Type B pancreatic cell (in vitro differentiated cells): ENCODE measurements around the gene KLK8. TPM values are rescaled to one million over a fixed set of nuclear protein-coding genes. Genes with fewer than 3 reads are reported as not detected.

Source experiments
- DNase-seq: peaks from one replicate; pipeline ENCODE4 v3.0.0; 2021; ENCODE audit warnings: mixed read lengths; ENCODE audit not compliant: unreplicated experiment; ENCODE audit errors: extremely low spot score
- H3K27ac Mint-ChIP-seq: 2 replicates; pipeline ENCODE4 v1.8.0; 2021; ENCODE audit warnings: mild to moderate bottlenecking, mixed read lengths
- H3K27me3 Mint-ChIP-seq: 2 replicates; pipeline ENCODE4 v1.8.0; 2021; ENCODE audit warnings: mixed read lengths
- H3K36me3 Mint-ChIP-seq: 2 replicates; pipeline ENCODE4 v1.8.0; 2021; ENCODE audit warnings: mixed read lengths
- H3K4me1 Mint-ChIP-seq: one replicate; pipeline ENCODE4 v1.8.0; 2021; ENCODE audit warnings: mixed read lengths; ENCODE audit not compliant: unreplicated experiment
- H3K4me3 Mint-ChIP-seq: 2 replicates; pipeline ENCODE4 v1.8.0; 2021; ENCODE audit warnings: mild to moderate bottlenecking, mixed read lengths
- H3K9me3 Mint-ChIP-seq: 2 replicates; pipeline ENCODE4 v1.8.0; 2021; ENCODE audit warnings: mixed read lengths
- CTCF ChIP-seq: fragments of 200-600 bp; sonication (generic); conservative IDR thresholded peaks from 2 replicates; pipeline ENCODE4 v1.5.0; 2021; ENCODE audit warnings: antibody characterized with exemption, mild to moderate bottlenecking
- total RNA-seq: library from RNA; stranded (reverse); gene quantifications from 2 replicates; pipeline ENCODE4 v1.2.1, GENCODE V29; 2021; ENCODE audit warnings: low replicate concordance

Gene KLK8
- total RNA-seq, 1 donor from 2014 or later: 2.6 TPM

- no peaks in the 10 kb centered on the region for H3K36me3 Mint-ChIP-seq
- TF ChIP-seq CTCF: no peak
- no peaks in the 10 kb centered on the region for H3K9me3 Mint-ChIP-seq
- no peak overlapping the region for H3K4me3 Mint-ChIP-seq
- H3K4me1 Mint-ChIP-seq: no peaks in the 10 kb centered on the region
- H3K27me3 Mint-ChIP-seq: peaks cover 69% of the 10 kb centered on the region
- no peak overlapping the region for H3K27ac Mint-ChIP-seq
- no peak for DNase-seq
These were observed 11.3 kb upstream of the KLK8 start for GRCh38 chr19:51012661-51013190.

GRCh38 chr19:51010066-51010795, 8.8 kb upstream of the KLK8 start:
- Mint-ChIP-seq H3K27me3 (peaks cover 62% of the 10 kb centered on the region), H3K4me1 (no peaks in the 10 kb centered on the region), H3K36me3 (no peaks in the 10 kb centered on the region), H3K9me3 (no peaks in the 10 kb centered on the region), H3K4me3 (no peak overlapping the region), H3K27ac (peak overlapping the region; percentile 60)
- DNase-seq: no peak
- TF ChIP-seq CTCF: no peak

GRCh38 chr19:51009061-51009891, 7.9 kb upstream of the KLK8 start:
- Mint-ChIP-seq H3K4me1 (no peaks in the 10 kb centered on the region), H3K9me3 (no peaks in the 10 kb centered on the region), H3K4me3 (no peak overlapping the region), H3K27ac (no peak overlapping the region), H3K36me3 (no peaks in the 10 kb centered on the region), H3K27me3 (peaks cover 61% of the 10 kb centered on the region)
- no peak for DNase-seq
- no peak for TF ChIP-seq CTCF

GRCh38 chr19:51007488-51007887, 6.1 kb upstream of the KLK8 start:
- no peak overlapping the region for H3K27ac Mint-ChIP-seq
- no peaks in the 10 kb centered on the region for H3K36me3 Mint-ChIP-seq
- no peak for TF ChIP-seq CTCF
- no peak for DNase-seq
- H3K4me1 Mint-ChIP-seq: no peaks in the 10 kb centered on the region
- H3K9me3 Mint-ChIP-seq: no peaks in the 10 kb centered on the region
- H3K4me3 Mint-ChIP-seq: no peak overlapping the region
- H3K27me3 Mint-ChIP-seq: peaks cover 49% of the 10 kb centered on the region

GRCh38 chr19:51006406-51006805, 5.0 kb upstream of the KLK8 start:
- Mint-ChIP-seq H3K27ac (no peak overlapping the region), H3K4me3 (no peak overlapping the region), H3K9me3 (no peaks in the 10 kb centered on the region), H3K27me3 (peaks cover 51% of the 10 kb centered on the region), H3K4me1 (peaks cover 3% of the 10 kb centered on the region), H3K36me3 (no peaks in the 10 kb centered on the region)
- no peak for TF ChIP-seq CTCF
- no peak for DNase-seq
